ENCODE data around the gene COMMD7.
A peak's percentile ranks its signal among the peaks of the same experiment; 100 is the strongest.
"Not testable (repeated sequence)": the region's sequence is repeated elsewhere in the genome, so short reads cannot be mapped to it uniquely, and the experiment has no call there.

The COMMD7 gene

DNA sequence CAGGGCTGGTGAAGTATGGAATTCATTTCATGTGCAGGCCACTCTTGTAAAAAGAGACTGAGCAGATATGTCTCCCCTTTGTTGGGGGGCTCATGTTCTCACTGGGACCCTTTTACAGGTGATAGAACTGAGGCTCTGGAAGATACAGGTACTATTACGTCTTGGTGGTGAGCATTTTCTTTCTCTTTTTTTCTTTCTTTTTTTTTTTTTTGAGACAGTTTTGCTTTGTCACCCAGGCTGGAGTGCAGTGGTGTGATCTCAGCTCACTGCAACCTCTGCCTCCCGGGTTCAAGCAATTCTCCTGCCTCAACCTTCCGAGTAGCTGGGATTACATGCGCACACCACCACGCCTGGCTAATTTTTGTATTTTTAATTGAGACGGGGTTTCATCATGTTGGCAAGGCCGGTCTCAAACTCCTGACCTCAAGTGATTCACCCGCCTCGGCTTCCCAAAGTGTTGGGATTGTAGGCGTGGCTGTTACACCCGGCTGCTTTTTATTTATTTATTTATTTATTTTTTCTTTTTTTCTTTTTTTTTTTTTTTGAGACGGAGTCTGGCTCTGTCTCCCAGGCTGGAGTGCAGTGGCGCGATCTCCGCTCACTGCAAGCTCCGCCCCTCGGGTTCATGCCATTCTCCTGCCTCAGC is 22.1 kb upstream of the COMMD7 start:
- not testable (repeated sequence) for ATAC-seq

DNA sequence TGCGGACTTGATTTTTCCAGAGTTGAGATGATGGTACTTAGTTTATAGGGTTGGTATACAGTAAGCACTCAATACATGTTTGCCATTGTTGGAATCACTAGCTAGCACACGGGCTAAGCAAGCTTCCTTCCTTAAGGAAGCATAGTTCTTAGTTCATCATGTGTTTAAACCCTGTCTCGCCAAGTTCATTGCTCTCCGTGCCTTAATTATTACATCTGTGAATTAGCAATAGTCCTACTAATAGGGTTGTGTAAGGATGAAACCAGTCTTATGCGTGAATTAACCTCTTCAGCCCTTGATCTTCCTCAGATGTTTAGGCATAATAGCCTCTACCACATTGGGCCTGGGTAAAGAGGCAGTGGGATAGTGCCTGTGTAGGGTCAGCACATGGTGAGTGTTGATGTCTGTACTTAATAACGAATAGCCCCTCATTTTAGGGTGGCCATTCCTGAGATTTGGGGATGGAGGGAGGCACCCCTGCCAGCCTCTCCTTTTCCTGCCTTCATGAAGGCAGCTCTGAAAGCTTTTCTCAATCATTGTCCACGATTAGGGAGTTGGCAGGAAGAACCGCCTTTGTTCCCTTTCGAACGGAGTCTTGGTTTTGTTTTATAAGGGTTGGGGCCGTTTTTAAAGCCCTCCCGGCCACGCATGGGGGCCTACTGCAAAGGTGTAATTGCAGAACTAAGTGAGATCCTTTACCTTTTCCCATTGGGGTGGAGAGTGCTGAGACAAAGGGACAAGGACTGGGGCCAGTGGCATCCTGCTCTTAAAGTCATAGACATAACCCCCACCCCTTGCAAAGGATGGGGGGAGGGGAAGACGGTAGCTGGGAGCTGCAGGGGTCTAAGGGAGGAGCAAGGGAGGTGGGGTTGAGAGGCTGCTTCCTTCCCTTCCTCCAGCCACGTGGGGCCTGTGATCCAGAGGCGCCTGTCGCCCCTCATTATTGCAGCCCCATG is 21.0 kb upstream of the COMMD7 start:
- no peak for ATAC-seq

- ATAC-seq = peak in 1 of 2 donors; percentile 38
These were observed 20.1 kb upstream of the COMMD7 start for GRCh38 chr20:32763202-32764004.

DNA sequence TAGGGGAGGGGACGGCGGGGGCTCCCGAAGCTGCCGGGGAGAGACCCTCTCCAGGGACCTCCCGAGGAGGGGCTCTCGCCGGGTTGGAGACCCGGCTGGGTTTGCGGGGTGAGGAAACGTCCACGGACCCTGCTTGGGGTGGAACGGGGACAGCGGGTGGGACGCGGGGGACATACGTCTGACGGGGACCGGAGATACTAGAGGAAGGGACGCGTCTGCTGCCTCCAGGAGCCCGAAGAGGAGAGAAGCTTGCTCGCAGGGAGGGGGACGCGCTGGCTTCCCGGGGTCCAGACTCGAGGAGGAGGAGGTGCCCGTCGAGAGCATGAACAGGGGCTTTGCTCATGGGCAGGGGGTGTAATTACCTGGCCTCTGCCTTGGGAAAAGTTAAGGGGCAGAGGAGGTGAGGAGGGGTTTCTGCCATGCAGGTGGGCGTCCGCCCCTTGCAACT is 19.5 kb upstream of the COMMD7 start:
- ATAC-seq = peak; percentile 14 to 19

- ATAC-seq = peak; percentile 70 to 73
These were observed 18.8 kb upstream of the COMMD7 start, which contains the start of gene DNMT3B for GRCh38 chr20:32761831-32762753. DNMT3B (plus strand) TSS chr20:32762385; CDS start chr20:32780324, 17,939 bp downstream.

- no peak for ATAC-seq
These were observed 18.2 kb upstream of the COMMD7 start for GRCh38 chr20:32761417-32761830.

DNA sequence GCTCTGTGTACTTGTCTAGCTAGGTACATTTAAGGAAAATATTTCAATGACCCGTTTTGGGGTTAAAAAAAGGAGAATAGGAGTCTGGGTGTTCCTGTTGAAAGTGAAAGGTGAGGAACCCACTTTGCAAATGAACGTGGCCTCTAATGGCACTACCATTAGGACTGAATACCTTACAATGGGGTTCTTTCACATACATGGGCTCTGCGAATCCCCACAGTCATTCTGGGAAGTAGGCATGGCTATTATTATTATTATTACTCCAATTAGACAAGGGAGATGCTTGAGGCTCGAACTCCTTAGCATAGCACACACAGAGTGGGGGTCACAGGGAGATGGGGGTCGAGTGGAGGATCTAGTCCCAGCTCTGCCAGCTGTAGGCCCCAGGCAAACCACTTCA is 12.9 kb upstream of the COMMD7 start:
- ATAC-seq = no peak

DNA sequence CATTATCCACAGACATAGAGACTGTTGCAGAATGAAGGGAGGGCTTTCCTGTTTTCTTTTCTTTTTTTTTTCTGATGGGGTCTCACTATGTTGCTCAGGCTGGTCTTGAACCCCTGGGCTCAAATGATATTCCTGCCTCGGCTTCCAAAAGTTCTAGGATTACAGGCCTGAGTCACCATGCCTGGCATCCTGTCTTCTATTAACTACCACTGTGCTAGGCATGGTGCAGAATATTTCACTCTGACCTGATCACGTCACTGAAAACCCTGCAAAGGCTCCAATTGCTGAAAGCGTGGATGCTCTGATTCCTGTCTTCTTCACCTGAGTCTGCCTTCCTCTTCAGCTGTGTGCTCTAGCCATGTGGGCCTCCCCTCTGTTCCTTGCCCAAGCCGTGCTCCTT is 10.5 kb upstream of the COMMD7 start:
- ATAC-seq = no peak

GRCh38 chr20:32752458-32753250 is 9.4 kb upstream of the COMMD7 start:
- peak in 1 of 2 donors; percentile 73 for ATAC-seq

DNA sequence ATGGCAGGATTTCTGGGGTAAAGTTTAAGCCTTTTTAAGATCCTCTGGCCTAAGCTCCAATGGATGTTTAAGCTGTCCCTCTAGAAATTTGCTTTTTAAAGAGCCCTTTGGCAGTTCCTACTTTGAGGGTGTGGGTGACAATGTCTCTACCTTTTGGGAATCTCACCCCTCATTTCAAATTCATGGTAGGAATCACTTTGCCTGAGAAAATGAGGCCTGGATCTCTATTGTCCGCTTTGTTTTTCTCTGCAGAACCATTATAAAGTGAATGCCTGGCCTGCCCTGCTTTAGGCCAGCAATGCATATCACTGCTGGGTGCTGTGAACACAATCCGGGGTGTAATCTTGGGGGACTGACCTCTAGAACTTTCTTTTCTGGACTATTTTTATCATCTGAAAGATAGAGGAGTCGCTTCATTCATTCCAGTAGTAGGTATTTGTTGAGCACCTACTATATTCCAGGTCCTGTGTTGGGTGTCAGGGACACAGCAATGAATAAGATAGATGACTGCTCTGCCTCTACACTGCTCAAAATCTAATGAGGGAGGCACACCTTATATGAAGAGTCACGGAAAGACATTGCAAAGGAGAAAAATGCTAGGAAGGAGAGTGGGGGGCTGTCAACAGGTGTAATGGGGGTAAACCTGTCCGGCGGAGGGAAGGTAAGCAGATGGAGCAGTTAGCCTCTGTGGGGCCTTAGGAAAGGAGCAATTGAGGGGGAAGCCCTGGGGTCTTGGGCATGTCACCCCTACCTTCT is 8.6 kb upstream of the COMMD7 start:
- ATAC-seq = no peak

DNA sequence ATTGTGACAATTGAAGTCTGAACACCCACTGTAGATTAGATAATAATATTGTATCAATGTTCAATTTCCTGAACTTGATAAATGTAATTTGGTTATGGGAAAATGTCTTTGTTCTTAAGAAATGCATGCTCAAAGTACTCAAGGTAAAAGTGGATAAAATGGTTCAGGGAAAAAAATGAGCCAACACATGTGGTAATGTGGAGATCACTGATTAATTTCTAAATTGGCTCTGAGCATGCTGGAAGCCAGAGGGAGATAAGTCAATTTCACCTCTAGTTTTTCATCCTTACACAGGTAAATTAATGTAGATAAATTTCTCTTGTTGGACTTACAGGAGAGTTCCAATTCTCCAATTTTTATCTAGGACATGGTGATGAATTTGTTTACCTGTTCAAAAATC is 8.0 kb upstream of the COMMD7 start:
- no peak for ATAC-seq

- ATAC-seq = no peak
These were observed 6.8 kb upstream of the COMMD7 start for GRCh38 chr20:32749914-32750637.

DNA sequence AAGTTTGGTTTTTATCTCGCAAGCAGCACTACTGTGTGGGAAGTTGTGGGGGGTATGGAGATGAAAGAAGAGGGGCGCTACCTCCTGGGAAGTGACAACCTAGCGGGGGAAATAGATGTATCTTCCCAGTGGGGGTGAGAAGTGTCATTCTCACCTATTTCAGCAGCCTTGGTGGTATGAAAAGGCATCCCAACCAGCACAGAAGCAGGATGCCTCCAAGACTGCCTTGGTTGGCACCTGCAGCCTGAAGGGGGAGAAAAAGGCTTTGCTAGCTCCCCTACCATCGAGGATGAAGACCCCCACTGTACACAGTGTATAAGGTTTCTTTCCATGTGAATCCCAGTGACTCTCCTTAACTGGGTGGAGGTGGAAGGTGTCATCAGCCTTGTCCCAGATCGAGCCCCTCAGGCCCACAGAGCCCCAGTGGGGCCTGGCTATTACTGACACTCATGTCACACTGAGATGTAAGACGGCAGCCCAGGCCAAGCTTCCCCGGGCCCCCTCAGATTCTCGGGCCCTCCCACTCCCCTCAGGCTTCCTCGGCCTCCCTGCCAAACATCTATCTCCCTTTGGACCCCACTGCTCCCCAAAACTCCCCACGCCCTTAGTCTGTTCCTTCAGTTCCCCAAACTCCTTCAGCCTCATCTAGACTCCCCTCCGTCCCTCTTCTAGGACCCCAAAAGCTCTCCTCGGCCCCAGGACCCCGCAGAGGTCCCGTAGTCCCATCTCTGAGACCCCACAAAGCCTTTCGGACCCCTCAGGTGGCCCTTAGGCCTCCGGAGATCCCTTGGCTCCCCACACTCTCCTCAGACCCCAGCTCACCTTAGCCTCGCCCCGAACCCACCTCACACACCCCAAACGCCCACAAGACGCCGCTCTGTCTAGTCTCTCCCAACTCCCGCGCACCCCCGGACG is 688 bp downstream of the COMMD7 start:
- no peak for ATAC-seq

DNA sequence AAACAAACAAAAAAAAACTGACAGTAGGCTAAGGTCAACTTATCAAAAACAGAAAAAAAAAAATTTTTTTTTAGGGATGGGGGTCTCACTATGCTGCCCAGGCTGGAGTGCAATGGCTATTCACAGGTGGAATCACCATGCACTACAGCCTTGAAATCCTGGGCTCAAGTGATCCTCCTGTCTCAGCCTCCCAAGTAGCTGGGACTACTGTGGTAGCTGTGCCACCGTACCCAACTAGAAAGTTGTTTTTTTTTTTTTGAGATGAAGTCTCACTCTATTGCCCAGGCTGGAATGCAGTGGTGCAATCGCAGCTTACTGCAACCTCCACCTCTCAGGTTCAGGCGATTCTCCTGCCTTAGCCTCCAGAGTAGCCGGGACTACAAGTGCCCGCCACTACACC is 2.1 kb downstream of the COMMD7 start:
- ATAC-seq = no peak

DNA sequence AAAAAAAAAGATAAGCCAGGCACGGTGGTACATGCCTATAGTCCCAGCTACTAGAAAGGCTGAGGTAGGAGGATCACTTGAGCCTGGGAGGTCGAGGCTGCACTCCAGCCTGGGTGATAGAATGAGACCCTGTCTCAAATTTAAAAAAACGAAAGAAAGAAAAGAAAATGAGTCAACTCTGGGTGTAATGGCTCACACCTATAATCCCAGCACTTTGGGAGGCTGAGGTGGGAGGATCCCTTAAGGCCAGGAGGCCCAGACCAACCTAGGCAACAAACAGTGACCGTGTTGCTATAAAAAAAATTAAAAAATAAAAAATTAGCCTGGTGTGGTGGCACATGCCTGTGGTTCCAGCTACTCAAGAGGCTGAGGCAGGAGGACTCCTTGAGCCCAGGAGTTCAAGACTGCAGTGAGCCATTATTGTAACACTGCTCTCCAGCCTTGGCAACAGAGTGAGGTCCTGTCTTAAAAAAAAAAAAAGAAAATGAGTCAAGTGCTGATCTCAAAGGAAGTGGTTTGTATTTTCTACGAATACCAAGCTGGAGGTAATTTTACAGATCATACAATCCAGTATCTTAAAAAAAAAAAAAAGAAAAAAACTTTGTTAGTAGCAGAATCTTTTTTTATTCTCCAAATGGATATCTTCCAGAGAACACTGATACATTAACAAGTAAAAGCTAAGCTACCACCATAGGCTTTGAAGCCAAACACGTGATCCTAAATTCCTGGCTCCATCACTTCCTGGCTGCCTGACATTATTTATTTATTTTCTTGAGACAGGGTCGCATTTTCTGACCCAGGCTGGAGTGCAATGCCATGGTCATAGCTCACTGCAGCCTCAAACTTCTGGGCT is 5.7 kb downstream of the COMMD7 start:
- ATAC-seq = peak; percentile 91 to 92

GRCh38 chr20:32731882-32732266 is 11.4 kb downstream of the COMMD7 start:
- no peak for ATAC-seq

DNA sequence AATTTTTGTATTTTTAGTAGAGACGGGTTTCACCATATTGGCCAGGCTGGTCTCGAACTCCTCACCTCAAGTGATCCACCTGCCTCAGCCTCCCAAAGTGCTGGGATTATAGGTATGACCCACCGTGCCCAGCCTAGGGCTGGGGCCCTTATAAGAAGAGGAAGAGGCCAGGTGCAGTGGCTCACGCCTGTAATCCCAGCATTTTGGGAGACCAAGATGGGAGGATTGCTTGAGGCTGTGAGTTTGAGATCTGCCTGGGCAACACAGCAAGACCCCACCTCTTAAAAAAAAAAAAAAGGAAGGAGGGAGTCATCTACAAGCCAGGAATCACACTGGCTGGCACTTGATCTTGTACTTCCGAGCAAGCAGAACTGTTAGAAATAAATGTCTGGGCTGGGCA is 13.9 kb downstream of the COMMD7 start:
- ATAC-seq = not testable (repeated sequence)

All from activated CD4-positive, CD25-positive, alpha-beta regulatory T cell treated with anti-CD3 and anti-CD28 coated beads, Interleukin-2, amount 50 U/mL, for 24 hours (primary cell).